ENCODE results near the gene SNAPC5. TPM values are rescaled to one million over a fixed set of nuclear protein-coding genes. Genes with fewer than 3 reads are reported as not detected.
"Not testable (repeated sequence)": the region's sequence is repeated elsewhere in the genome, so short reads cannot be mapped to it uniquely, and the experiment has no call there.

SNAPC5 gene
- total RNA-seq, 1 donor from 2014 or later, result 7.2 TPM

GRCh38 chr15:66491846-66492245, 5.7 kb downstream of the SNAPC5 start:
- DNase-seq (ENCODE audit: low spot score), result no peak

GRCh38 chr15:66489179-66489791, 8.3 kb downstream of the SNAPC5 start:
- peak; percentile 28 for DNase-seq (ENCODE audit: low spot score)

- DNase-seq (ENCODE audit: low spot score), result no peak
Observed at GRCh38 chr15:66488525-66488924, 9.0 kb downstream of the SNAPC5 start.

DNA sequence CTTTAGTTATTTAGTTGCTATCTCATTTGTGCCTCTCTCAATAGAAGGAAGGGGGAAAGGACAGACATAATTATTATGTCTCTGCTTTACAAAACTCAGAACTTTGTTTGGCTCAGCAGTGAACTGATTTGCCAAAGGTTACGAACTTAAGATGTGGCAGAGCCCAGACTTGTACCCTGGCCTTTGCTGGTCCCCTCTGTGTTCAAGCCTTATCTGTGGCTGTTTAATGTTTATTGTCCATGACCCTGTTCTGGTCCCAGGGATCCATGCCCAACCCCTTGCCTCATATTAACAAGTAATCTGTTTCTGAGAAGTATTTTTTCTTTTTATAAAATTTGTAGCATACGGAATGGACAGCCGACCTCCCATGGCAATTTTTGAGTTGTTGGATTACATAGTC, 10.7 kb downstream of the SNAPC5 start:
- no peak for DNase-seq (ENCODE audit: low spot score)

DNA sequence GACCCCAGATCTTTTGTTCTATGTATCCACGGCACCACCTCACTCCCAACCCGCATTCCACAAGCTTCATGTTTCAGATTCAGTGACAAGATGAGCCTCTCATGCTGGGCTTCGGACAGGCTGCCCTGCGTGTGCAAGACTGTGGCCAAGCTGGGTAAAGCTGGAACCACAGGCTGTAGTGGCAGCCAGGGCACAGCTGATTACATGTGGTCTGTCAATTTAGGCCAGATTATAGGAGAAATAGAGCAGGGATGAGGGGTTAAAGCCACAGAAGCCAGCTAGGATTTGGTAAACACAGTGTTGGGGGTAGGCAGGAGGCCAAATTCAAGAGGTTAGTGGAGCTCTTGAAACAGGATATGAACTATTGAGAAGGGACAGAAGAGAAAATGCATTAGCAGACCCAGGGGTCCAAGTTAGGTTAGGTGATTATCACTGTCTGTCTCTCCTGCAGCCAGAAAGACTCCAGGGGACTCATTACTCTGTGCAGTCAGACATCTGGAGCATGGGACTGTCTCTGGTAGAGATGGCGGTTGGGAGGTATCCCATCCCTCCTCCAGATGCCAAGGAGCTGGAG, 12.9 kb downstream of the SNAPC5 start:
- no peak for DNase-seq (ENCODE audit: low spot score)

DNA sequence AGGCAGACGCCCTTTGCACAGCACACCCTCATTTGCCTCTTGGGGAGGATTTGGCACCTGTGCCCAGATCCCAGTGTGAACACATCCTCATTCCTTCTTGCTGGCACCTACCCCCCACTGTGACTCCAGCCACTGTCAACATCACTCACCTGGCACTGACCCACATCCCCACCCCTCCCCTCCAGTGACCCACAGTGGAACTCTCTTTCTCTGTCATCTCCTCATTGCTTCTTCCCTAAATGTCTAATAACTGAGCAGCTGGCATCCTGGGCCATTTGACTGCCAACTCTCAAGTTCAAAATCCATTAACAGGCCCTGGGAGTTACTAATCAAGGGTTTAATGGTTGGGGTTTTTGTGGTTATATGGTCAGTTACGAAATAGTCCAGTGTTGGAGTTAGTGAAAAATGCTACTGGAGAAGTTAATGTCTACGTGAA, 14.4 kb downstream of the SNAPC5 start:
- DNase-seq (ENCODE audit: low spot score), result no peak

DNA sequence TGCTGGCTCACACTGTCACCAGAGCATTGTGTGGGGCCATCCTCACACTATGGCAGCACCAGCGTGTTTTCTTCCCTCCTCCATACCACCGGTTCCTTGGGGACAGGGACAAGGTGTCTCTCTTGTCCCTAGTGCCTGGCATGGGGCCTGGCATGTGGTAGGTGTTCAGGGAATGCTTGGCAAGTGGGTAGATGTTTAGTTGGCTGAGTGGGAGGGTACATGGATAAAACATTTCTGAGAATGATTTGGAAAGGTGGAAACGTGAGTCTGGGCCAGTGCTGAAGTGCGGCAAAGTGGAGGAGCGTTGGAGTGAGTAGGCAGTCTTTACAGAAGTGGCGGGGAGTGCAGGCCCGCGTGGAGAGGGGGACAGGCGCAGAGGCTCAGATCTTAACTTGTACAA, 15.0 kb downstream of the SNAPC5 start:
- no peak for DNase-seq (ENCODE audit: low spot score)

DNA sequence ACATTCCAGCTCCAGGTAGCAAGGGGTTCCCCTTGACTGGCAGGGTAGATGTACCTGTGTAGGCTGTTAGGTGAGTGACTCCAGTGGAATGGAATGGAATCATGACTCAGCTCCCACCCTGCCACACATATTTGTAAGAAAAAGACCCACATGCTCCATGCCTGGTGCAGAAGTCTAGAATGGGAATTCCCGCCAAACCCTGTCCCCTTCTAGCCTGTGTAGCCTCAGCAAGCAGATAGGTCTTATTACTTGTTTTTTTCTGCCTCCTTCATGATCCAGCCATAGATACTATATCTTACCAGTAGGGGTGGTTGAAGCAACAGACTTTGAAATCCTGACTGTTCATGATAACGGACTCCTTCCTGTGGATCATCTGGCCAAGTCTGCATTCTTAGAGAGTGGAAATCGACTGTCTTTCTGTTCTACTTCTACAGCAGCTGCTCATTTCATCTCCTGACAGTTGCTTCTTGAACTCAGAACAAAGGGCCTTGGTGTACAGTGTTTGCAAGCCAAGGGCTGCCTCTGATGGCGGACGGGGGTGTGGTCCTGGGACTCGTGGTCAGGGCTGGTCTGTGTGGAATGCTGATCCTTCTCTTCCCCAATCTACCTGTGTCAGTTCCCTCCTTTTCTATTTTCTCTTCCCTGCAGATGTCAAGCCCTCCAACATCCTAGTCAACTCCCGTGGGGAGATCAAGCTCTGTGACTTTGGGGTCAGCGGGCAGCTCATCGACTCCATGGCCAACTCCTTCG, 16.3 kb downstream of the SNAPC5 start:
- no peak for DNase-seq (ENCODE audit: low spot score)

DNA sequence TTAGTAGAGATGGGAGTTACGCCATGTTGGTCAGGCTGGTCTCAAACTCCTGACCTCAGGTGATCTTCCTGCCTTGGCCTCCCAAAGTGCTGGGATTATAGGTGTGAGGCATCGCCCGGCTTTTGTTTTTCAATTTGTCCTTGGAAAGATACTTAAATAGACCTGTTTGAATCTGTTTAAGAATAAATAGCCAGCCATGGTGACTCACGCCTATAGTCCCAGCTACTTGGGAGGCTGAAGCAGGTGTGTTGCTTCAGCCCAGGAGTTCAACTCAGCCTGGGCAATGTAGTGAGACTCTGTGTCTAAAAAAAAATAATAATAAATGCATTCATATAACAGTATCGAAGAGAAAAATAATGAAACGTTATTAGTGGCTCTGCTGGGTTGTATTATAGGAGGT, 17.3 kb downstream of the SNAPC5 start:
- DNase-seq (ENCODE audit: low spot score), result no peak

- DNase-seq (ENCODE audit: low spot score), result no peak
Observed at GRCh38 chr15:66477011-66477410, 20.6 kb downstream of the SNAPC5 start.

GRCh38 chr15:66476535-66476934, 21.0 kb downstream of the SNAPC5 start:
- DNase-seq (ENCODE audit: low spot score), result no peak

DNA sequence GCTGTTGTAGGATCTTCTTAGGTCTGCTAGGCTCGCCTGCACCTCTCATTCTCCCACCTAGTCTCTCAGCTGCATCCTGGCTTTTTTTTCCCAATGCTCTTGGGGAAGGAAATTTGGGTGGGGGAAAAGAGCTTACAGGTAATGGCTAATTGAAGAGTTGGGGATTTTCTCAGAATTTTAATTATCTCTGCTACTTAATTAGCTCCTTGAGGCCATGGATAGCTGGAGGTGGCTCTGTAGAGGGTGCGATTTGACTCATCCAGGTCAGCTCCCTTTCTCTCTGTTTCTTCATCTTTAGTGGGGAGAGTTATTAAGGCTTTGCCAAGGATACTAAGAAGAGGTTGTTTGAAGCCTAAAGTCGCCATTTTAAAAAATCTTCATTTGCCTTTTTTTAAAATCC, 22.6 kb downstream of the SNAPC5 start:
- DNase-seq (ENCODE audit: low spot score), result no peak

GRCh38 chr15:66474135-66474534, 23.4 kb downstream of the SNAPC5 start:
- no peak for DNase-seq (ENCODE audit: low spot score)

DNA sequence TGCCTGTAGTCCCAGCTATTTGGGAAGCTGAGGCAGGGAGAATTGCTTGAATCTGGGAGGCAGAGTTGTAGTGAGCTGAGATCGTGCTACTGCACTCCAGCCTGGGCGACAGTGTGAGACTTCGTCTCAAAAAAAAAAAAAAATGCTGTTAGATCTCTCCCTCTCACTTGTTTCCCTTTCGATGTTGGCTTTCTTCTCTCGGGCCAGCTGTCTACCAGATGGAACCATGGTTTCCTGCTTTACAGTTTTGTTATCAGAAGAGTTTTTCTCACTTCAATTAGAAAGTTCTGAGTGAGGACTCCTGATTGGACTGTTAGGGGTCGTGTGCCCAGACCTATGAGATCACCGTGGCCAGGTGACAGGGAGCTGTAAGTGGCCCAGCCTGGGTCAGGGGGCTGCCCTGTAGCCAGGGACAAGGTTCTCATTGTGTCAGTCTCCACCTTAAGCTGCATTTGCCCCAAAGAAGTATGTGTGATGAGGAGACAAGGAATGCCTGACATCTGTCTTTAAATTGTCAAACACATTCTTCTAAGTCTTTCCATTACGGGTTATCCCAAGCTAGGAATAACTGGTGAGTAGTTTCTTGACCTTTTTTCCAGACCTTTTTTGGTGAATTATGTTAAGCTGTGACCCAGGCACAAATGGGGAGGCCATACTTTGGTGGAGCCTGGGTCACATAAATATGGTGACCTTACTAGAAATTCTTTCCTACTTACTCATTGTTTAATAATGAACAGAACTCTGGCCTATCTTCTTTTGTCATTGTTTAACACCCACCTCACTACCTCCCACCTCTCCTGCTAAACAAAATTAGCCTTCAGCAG, 25.2 kb downstream of the SNAPC5 start:
- no peak for DNase-seq (ENCODE audit: low spot score)

- not testable (repeated sequence) for DNase-seq (ENCODE audit: low spot score)
Observed at GRCh38 chr15:66470825-66471224, 26.7 kb downstream of the SNAPC5 start.

GRCh38 chr15:66467162-66468040, 30.2 kb downstream of the SNAPC5 start:
- not testable (repeated sequence) for DNase-seq (ENCODE audit: low spot score)

DNA sequence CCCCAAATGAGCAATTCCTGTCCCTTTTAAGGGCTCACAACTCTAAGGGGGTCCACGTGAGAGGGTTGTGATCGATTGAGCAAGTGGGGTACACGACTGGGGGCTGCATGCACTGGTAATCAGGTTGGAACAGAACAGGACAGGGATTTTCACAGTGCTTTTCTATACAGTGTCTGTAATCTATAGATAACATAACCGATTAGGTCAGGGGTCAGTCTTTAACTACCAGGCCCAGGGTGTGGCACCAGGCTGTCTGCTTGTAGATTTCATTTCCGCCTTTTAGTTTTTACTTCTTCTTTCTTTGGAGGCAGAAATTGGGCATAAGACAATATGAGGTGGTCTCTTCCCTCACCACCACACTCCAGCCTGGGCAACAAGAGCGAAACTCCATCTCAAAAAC, 32.3 kb downstream of the SNAPC5 start:
- not testable (repeated sequence) for DNase-seq (ENCODE audit: low spot score)

- DNase-seq (ENCODE audit: low spot score), result no peak
Observed at GRCh38 chr15:66462627-66463026, 34.9 kb downstream of the SNAPC5 start.

GRCh38 chr15:66461917-66462316, 35.6 kb downstream of the SNAPC5 start:
- DNase-seq (ENCODE audit: low spot score), result no peak

DNA sequence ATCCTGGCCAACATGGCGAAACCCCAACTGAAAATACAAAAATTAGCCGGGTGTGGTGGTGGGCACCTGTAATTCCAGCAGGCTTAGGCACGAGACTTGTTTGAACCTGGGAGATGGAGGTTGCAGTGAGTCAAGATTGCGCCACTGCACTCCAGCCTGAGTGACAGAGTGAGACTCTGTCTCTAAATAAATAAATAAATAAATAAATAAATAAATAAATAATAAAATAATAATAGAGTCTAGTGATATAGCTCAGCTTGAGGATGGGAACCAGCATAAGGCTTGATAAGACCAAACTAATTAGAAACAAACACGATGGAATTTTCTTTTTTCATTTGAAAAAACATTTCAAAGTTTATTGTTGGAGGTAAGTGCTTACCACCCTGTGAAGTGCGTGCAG, 36.3 kb downstream of the SNAPC5 start:
- not testable (repeated sequence) for DNase-seq (ENCODE audit: low spot score)

All from umbilical cord (tissue), 2 donors.